ENCODE data around the gene TTC22.

The TTC22 gene

GRCh38 chr1:54808443-54809207 is 7.5 kb upstream of the TTC22 start:
- no peak for DNase-seq (ENCODE audit: low read depth in 3 of 3)

- DNase-seq (ENCODE audit: low read depth in 3 of 3) = no peak
These were observed 6.6 kb upstream of the TTC22 start for GRCh38 chr1:54807756-54808155.

- no peak for DNase-seq (ENCODE audit: low read depth in 3 of 3)
These were observed 5.9 kb upstream of the TTC22 start for GRCh38 chr1:54806931-54807611.

GRCh38 chr1:54805981-54806381 is 4.9 kb upstream of the TTC22 start:
- no peak for DNase-seq (ENCODE audit: low read depth in 3 of 3)

- no peak for DNase-seq (ENCODE audit: low read depth in 3 of 3)
These were observed 4.3 kb upstream of the TTC22 start for GRCh38 chr1:54805466-54805865.

- DNase-seq (ENCODE audit: low read depth in 3 of 3) = peak in 1 of 3 experiments; percentile 16
These were observed 3.5 kb upstream of the TTC22 start for GRCh38 chr1:54804471-54805132.

- DNase-seq (ENCODE audit: low read depth in 3 of 3) = no peak
These were observed 2.8 kb upstream of the TTC22 start for GRCh38 chr1:54803761-54804470.

- DNase-seq (ENCODE audit: low read depth in 3 of 3) = no peak
These were observed 853 bp downstream of the TTC22 start for GRCh38 chr1:54800041-54800898.

- peak in 2 of 3 experiments; percentile 15 to 36 for DNase-seq (ENCODE audit: low read depth in 3 of 3)
These were observed 2.1 kb downstream of the TTC22 start for GRCh38 chr1:54798769-54799641.

- DNase-seq (ENCODE audit: low read depth in 3 of 3) = no peak
These were observed 2.9 kb downstream of the TTC22 start for GRCh38 chr1:54798206-54798605.

- DNase-seq (ENCODE audit: low read depth in 3 of 3) = no peak
These were observed 4.2 kb downstream of the TTC22 start for GRCh38 chr1:54796902-54797301.

GRCh38 chr1:54795841-54796468 is 5.2 kb downstream of the TTC22 start:
- no peak for DNase-seq (ENCODE audit: low read depth in 3 of 3)

- no peak for DNase-seq (ENCODE audit: low read depth in 3 of 3)
These were observed 5.8 kb downstream of the TTC22 start for GRCh38 chr1:54795356-54795665.

GRCh38 chr1:54794451-54795355 is 6.4 kb downstream of the TTC22 start:
- no peak for DNase-seq (ENCODE audit: low read depth in 3 of 3)

GRCh38 chr1:54792686-54793282 is 8.3 kb downstream of the TTC22 start:
- no peak for DNase-seq (ENCODE audit: low read depth in 3 of 3)

- peak in 2 of 3 experiments; percentile 15 to 68 for DNase-seq (ENCODE audit: low read depth in 3 of 3)
These were observed 9.1 kb downstream of the TTC22 start for GRCh38 chr1:54791880-54792522.

- no peak for DNase-seq (ENCODE audit: low read depth in 3 of 3)
These were observed 12.7 kb downstream of the TTC22 start for GRCh38 chr1:54788459-54788858.

- no peak for DNase-seq (ENCODE audit: low read depth in 3 of 3)
These were observed 13.5 kb downstream of the TTC22 start for GRCh38 chr1:54787604-54788003.
